ENCODE results near the gene CELF4.

Gene CELF4

DNA sequence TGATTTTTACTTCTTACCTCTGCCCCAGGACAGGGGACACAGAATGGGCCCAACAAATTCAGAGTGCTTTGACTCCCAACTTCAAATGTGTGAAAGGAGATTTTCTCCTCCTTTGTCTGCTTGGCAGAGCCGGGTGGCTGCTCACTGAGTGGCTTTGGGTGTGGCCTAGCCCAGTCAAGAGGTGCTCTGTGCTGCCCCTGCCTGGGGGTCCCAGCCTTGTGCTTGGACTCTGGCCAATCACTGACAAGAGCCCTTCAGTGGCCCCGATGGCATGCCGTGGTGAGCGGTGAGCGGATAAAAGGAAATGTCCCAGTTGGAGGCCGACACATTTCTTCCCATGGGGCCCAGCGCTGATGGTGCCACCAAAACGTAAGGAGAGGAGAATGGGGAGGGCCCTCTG lies 259.2 kb downstream of the CELF4 start:
- in situ Hi-C loops (cut with HindIII; ENCODE audit: low sequenced_read_pairs) = no loop called here

DNA sequence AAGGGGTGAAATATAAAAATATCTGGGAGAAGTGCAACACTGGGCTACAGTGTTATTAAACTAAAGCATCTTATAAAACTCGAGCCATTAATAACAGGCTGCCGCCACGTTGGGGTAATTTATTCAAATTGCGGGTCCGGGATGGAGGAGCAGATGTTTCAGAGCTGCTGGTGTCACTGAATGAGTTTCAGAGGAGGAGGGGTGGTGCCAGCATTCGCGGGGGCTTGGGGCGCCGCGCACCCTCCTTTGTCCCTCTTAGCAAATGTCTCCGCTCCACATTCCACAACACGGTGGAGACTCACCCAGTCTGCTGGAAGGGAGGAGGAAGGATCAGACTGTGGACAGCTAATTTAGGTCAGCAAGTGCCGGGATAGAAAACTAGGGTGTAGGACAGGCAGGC lies 260.5 kb downstream of the CELF4 start:
- in situ Hi-C loops (cut with HindIII; ENCODE audit: low sequenced_read_pairs) = no loop called here

DNA sequence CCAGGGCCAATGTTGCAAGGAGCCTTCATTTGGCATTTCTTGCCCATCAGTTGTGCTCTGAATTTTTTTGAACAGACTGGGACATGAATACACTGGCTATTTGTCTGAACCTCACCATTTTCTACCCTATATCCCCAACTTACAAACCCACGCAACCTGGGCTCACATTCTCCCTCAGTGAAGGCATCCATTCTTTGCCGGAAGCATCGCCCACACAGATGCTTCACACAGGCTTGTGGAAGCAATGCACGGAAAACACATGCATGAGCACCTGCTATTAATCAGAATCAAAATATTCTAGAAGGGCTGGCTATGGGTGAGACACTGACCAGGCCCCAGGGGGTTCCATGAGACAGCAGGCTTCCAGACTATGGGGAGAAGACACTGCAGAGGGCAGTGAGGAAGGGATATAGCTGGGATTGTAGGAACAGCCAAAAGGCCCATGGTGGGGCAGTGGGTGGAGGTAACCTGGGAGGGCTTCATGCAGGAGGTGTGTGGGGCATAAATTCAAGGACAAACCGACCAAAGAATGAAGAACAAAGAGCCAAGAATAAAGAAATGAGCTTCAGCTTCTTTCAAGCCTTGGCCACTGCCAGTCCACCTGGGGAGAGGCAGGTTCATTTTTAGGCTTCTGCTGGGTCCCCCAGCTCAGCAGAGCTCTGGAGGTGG lies 261.5 kb downstream of the CELF4 start:
- in situ Hi-C loops (cut with HindIII; ENCODE audit: low sequenced_read_pairs) = no loop called here

DNA sequence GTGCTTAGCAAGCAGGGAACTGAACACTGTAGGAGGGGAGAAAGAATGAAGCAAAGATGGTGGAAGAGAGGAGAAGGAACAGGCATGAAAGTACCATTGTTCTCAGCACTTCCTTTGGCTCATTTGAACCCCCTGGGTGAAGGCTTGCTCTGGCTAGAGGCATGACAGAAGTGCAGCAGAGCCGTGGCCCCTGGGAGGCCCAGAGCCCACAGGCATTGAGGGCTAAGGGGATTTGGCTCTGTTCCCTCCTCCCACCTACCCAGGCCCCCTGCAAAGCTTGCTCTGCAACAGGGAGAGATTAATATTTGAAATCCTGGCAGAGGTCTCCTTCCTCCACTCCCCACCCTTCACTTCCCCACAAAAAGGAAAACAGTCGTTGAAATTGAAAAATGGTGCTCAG lies 262.6 kb downstream of the CELF4 start:
- in situ Hi-C loops (cut with HindIII; ENCODE audit: low sequenced_read_pairs) = no loop called here

DNA sequence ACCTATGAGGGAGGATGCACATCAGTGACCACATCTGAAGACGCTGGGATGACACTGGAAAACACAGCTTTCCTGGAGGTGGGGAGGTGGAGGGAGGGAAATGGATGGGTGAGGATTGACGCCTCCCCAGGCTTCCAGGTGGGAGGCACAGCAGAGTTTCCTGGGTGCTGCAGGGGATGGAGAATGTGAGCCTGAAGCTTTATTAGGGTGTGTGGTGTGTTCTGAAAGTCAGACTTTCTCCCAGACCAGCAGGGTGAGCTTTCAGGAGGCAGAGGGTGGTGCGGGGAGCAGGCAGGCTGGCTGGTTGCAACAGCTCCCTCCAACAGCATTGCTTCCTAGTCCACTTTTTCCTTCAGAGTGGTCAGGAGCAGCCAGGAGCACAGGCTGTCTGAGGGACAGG lies 263.1 kb downstream of the CELF4 start:
- in situ Hi-C loops (cut with HindIII; ENCODE audit: low sequenced_read_pairs) = no loop called here

DNA sequence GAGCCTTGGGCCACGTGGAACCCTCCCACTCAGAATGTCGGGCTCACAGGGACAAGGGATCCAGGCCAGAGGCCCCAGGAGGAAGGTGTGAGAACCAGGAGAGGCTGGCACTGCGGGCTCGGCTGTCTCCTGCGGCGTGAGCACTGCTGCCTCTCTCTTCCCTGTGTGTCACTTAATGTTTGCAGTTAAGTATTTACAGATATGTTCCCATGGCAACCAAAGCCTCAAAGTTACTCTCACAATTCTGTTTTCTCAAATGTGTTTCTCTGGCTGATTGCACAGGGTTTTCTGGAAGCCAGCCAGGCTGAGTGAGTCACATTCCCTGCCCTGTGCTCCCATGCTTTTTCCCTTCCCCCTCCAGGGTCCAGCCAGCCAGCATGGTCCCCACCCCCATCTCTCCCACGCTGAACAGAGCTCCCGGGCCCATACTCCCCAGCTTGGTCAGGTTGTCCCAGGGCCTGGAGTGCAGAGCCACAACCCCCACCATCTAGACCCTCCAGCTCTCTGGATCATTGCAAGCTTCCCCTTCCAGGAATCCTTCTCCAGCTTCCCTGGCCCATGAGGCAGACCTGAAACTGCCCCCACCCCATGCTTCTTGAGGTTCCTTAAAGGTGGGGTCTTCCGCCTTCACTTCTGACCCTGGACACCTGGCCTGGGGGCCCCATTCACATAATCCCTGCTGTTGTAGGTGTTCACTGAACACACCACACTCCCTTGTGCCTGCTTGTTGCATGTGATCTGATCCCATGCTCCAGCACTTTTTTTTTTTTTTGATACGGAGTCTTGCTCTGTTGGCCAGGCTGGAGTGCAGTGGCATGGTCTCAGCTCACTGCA lies 265.9 kb downstream of the CELF4 start:
- in situ Hi-C loops (cut with HindIII; ENCODE audit: low sequenced_read_pairs) = no loop called here

DNA sequence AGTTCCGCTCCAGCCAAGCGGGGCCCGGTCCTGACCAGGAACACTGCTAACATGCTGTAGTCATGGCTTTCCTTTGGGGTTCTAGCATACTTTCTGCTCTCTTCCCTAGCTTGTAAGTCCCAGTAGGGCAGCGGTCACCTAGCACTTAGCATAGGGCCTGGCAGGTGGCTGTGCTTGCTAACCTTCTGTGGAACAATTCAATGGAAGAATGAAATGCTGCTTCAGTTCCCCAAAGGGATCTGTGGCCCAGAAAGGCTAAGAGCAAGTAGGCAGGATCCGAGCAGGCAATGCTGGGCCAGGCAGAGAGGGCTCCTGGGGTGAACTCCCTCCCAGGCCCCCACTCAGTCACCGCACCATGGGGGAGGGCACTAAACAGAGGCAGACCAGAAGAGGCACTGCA lies 266.8 kb downstream of the CELF4 start:
- in situ Hi-C loops (cut with HindIII; ENCODE audit: low sequenced_read_pairs) = no loop called here

DNA sequence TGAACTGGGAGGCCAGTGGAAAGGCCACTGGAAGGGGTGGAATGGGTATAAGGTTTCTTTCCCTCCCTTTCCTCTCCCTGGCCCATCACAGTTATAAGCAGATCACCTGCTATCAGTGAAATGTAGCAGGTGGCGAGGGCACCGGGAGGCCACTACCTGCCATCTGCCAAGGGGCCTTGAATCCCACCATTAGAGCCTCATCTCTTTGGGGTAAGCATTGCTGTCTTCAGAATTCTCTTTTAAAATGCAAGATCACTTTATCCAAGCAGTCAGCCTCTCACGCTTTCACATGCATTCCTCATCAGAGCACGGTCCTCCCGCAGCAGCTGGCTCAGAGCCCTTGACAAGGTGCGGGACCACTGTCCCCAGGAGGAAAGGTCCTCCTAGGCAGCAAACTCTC lies 268.5 kb downstream of the CELF4 start:
- in situ Hi-C loops (cut with HindIII; ENCODE audit: low sequenced_read_pairs) = no loop called here

DNA sequence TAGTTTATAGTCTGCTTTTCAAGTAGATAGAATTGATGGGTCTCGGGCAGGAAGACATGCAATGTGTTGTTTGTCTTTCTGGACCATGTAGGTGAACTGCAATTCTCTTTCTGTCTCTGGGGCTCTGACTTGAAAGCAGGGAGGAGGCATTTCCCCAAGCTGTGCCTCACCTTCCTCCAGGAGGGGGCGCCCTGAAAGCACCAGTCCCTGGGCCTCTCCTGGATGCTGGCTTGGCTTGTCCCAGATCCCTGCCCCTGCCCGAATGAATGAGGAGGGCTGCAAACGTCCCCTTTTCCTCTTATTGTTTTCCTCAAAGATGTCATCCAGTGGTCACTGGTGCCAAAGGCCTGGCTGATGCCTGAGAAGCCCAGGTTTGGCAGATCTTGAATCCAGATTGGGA lies 270.6 kb downstream of the CELF4 start:
- in situ Hi-C loops (cut with HindIII; ENCODE audit: low sequenced_read_pairs) = no loop called here

DNA sequence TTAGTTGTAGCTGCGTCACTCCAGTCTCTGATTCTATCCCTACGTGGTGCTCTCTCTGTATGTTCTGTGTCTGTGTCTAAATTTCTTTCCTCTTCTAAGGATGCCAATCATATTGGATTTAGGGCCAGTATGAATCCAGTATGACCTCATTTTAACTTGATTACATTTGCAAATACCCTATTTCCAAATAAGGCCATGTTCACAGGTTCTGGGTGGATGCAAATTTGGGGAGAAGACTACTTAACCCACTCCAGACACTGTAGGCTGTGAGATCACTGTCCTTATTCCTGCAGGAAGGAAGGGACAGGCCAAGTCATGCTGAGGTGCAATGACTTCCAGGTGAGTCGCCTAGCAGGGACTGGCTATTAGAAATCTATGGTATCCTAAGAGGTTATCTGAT lies 272.2 kb downstream of the CELF4 start:
- in situ Hi-C loops (cut with HindIII; ENCODE audit: low sequenced_read_pairs) = no loop called here

DNA sequence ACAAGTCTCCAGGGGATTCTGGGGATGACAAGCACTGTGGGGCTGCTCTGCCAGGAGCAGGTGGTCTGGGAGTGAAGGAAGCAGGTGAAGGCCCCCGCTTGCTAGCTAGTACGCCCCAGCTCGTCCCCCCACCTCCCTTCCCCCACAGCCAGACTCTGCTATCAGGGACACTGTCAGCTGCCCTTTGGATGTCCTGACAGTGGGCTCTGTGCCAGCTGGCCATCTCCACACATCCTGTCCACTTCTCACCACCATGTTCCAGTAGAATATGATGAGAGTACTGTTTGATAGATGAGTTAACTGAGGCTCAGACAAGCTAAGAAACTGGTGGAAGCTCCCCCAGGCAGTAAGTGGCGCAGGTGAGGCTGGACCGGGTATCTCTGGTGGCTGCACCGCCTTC lies 276.2 kb downstream of the CELF4 start:
- in situ Hi-C loops (cut with HindIII; ENCODE audit: low sequenced_read_pairs) = loop anchor here (5.0 kb wide), 2 partner anchors 53 to 88 kb away; no protein-coding TSS in a partner anchor

DNA sequence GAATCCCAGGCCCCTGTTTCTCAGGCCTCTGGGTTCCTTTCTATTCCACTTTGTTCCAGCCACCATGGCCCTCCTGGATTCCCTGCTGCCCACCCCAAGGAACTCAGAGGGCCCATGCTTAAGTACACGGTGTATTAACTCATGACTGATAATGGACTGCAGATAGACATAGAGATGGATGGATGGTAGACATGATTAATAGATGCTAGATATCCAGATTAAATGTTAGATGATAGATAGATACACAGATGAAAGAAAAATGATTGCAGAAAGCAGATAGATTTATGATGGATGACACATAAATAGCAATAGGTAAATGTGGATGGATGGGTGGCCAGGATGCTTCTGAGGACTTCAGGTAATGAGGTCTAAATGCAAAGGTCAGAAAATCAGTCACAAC lies 278.0 kb downstream of the CELF4 start:
- in situ Hi-C loops (cut with HindIII; ENCODE audit: low sequenced_read_pairs) = loop anchor here (5.0 kb wide), 2 partner anchors 55 to 90 kb away; no protein-coding TSS in a partner anchor

DNA sequence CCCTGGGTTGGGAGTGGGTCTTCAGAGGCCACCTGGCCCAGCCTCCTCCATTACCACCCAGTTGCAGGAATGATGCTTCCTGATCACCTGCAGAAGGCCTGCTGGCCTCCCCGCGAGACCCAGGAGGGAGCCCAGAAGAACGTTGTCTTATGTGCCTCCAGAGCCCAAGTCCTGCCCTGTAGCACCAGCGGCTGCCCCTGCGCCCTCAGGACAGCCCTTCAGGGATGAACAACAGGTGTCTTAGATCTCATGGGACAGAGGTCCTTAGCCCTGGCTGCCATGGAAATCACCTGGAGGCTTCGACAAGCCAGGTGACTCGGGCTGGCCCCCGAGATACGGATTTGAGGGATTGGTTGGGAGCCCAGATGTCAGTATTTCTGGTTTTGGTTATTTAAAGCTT lies 278.8 kb downstream of the CELF4 start:
- in situ Hi-C loops (cut with HindIII; ENCODE audit: low sequenced_read_pairs) = loop anchor here (5.0 kb wide), 2 partner anchors 56 to 90 kb away; no protein-coding TSS in a partner anchor

DNA sequence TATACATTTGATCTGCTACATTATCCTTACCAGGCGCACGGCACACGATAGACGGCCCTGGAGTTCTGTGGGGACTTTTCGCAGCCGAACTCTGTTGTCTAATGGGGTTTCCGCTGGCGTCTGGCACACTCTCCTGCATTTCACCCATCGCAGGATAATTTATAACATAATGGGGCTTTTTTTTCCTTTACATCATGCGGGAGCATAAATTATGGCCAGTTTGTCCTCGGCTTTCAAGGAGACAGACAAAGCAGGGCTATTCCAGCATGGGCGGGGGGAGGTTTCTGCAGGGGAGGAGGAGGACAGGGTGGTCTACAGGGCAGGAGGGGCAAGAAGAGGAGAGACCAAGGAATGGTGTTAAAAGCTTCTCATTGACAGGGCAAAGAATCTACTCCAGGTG lies 279.8 kb downstream of the CELF4 start:
- in situ Hi-C loops (cut with HindIII; ENCODE audit: low sequenced_read_pairs) = loop anchor here (5.0 kb wide), 2 partner anchors 56 to 91 kb away; no protein-coding TSS in a partner anchor

DNA sequence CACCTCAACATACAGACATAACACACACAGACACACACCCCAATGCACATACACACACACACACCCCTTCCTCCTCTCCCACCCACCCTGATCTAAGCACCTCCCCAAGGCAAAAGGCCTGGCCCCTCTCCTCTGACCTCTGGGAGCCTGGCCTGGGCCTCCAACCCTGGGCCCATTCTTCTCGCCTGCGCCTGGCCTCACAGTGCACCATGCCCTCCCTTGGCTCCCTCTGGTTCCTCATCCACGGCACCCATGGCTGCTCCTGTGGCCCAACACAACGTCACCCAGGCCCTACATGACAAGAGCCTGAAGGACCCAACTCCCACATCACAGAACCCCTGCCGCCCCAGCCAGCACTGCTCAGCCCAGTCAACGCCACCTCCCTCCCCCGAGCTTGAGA lies 281.3 kb downstream of the CELF4 start:
- in situ Hi-C loops (cut with HindIII; ENCODE audit: low sequenced_read_pairs) = no loop called here

DNA sequence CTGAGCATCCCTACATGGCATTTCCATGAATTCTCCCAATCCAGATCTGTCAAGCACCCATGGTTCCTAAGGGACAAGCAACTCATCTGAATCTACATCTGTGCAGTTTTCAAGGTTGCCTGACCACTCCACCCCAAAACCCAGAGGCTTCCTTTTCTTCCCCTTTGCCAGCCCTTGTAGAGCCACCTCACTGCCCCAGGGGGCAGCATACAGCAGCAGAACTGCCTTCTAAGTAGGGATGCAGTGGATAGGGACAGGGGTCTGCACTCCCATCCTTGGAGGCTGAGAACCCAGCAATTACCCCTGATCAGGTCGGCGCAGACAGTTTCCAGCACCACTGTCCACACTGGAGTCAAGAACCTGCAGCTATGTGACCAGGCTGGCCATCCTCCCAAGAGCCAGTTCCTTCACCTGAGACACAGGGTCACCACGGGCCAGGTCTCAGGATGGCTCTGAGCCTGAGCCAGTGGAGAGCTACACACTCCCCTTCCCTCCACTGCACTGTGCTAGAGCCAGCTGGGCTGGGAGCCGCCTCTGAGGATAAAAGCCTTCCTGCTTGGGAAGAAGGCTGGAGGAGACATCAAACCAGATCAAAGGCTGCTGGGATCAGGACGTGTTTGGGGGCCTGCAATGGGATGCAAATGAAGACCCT lies 283.1 kb downstream of the CELF4 start:
- in situ Hi-C loops (cut with HindIII; ENCODE audit: low sequenced_read_pairs) = no loop called here

DNA sequence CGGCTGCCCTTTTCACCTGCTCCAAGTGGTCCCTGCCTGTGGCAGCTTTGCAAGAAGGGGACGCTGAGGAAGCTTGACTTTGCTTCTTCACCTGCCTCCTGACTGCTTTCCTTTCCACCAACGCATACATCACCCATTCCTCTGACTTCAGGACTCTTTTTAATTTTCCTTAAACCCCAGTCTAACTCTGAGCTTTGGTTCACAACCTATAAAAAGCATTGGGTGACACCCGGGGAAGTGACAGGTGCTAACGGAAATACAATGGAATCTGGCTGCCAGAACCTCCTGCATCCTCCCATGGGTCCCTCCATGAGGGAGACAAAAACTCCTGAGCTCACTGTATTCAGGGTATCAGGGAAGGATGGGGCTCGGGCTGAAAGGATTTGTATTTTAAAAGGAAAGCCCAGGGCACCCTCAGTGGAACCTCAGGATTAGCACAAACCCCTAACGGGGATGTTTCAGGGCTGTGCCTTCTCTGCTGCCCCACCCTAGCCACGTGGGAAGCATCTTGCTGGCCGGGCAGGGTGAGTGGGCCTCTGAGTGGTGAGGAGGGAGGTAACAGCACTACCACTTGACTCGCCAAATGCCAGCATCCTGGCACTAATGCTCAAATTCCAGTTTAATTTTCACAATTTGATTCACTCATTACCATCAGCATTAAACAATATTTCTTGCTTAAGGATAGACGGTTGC lies 284.8 kb downstream of the CELF4 start:
- in situ Hi-C loops (cut with HindIII; ENCODE audit: low sequenced_read_pairs) = no loop called here

DNA sequence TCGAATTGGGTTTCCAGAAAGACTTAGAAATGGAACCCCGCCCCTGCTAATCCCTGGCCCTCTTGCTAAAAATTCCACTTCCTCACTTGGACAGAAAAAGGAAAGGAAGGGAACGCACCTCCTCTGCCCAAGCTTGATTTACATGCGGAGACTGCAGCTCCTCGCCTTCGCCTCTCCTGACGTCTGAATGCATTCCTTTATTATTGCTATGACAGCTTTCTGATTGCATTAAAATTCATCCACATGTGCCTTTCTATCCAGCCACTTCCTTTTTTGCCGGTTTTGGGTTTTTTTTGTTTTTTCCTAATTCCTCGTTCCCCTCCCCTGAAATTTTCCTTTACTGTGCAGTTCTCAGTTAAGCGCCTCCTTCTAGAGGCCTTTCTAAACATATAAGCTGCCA lies 287.8 kb downstream of the CELF4 start:
- in situ Hi-C loops (cut with HindIII; ENCODE audit: low sequenced_read_pairs) = no loop called here

DNA sequence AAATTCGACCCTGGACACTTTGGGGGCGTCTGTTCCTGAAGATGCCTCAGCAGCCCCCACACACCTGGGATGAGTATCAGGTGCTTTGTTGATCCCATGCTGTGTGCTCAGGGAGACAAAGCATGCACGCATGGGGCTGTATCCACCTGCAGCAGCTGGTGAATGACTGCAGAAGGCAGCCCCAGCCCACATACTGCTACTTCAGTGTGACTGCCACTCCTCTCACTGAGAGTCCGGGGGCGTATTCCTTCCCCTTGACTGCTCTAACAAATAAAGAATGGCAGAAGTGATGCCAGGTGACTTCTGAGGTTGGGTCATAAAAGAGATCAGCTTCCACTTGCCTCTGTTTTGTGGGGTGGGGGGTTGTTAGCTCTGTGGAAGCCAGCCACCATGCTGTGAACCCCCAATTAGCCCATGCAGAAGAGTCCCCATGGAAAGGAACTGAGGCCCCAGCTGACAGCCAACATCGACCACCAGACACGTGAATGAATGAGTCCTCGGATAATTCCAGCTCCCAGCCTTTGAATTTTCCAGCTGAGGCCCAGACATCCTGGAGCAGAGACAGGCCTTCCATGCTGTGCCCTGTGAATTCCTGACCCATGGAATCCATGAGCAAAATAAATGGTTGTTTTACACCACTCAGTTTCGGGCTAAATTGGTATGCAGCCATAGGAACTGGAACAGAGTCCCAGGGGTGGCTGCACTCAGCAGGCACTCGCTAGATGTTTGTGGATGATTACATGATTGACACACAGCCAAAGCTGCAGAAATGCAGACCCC lies 289.3 kb downstream of the CELF4 start:
- in situ Hi-C loops (cut with HindIII; ENCODE audit: low sequenced_read_pairs) = no loop called here

DNA sequence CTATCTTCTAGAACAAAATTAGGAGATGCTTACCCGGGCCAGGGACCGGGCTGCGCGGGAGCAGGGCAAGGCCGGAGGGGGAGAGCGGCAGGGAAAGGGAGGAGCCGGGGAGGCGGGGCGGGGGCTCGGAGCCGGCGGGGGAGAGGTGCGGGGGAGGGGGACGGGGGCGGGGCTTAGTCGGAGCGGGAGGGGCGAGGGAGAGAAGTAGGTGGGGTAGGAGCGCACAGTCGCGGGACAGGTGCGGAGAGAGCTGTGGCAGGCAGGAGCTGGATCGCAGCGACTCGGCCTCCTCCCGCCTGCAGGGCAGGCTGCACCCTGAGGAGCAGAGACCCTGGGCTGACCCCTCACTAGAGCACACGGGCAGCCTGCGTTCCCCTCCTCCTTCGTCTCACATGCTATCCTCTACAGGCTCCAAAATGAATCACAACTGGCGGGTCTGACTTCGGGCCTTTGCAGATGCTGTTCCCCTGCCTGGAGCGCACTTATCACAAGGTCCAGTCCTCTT lies 290.3 kb downstream of the CELF4 start:
- in situ Hi-C loops (cut with HindIII; ENCODE audit: low sequenced_read_pairs) = no loop called here
